GM12892 (cell line): ENCODE measurements around the gene NDUFA13.

Source experiments
- DNase-seq: peaks from one replicate; pipeline ENCODE4 v3.0.0; 2011; ENCODE audit not compliant: insufficient read length
- FAIRE-seq: peaks from 2 replicates; lab custom pipeline; 2011; peaks lifted over from hg19 to GRCh38; lab: Jason Lieb, UNC
- POLR2A ChIP-seq: IDR thresholded peaks from 2 replicates; pipeline ENCODE4 v1.6.1; 2011; ENCODE audit warnings: low read depth, low read length, control low read depth
- POLR2AphosphoS5 ChIP-seq: IDR thresholded peaks from 2 replicates; pipeline ENCODE4 v1.6.1; 2011; ENCODE audit warnings: low read depth, low read length, control low read depth
- TAF1 ChIP-seq: IDR thresholded peaks from 2 replicates; pipeline ENCODE4 v1.6.1; 2011; ENCODE audit warnings: low read depth, mild to moderate bottlenecking, control low read depth, low read length, borderline replicate concordance

Gene NDUFA13

DNA sequence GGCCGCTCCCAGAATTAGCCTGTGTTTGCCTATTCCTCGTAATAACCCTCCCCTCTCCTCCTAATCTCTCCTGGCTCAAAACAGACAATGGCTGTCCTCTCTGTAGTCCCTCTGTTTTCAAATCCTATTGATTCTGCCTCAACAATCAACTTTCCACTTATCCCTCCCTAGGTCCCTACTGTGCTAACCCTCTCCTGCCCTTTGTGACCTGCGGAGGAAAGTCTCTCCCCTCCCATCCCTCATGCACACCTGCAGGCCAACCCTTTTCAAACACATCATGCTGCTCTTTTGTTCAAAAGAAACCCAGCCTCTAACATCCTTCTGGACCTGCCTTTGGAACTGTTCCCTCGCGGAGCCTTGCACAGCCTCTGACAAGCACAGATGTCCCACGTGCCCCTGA lies 59.4 kb downstream of the NDUFA13 start:
- FAIRE-seq (no peak), DNase-seq (no peak)
- no peak for TF ChIP-seq POLR2AphosphoS5
- no peak for TF ChIP-seq TAF1
- no peak for TF ChIP-seq POLR2A
